GM12891 (cell line): ENCODE data around the gene NAT10.

Source experiments
- POLR2A ChIP-seq: IDR thresholded peaks from 2 replicates; pipeline ENCODE4 v1.6.1; 2011; ENCODE audit warnings: low read depth, low read length, control low read depth
- SPI1 ChIP-seq: IDR thresholded peaks from 2 replicates; pipeline ENCODE4 v1.6.1; 2011; ENCODE audit warnings: low read depth, low read length, control low read depth
- TAF1 ChIP-seq: IDR thresholded peaks from 2 replicates; pipeline ENCODE4 v1.6.1; 2011; ENCODE audit warnings: low read depth, low read length, control low read depth

DNA sequence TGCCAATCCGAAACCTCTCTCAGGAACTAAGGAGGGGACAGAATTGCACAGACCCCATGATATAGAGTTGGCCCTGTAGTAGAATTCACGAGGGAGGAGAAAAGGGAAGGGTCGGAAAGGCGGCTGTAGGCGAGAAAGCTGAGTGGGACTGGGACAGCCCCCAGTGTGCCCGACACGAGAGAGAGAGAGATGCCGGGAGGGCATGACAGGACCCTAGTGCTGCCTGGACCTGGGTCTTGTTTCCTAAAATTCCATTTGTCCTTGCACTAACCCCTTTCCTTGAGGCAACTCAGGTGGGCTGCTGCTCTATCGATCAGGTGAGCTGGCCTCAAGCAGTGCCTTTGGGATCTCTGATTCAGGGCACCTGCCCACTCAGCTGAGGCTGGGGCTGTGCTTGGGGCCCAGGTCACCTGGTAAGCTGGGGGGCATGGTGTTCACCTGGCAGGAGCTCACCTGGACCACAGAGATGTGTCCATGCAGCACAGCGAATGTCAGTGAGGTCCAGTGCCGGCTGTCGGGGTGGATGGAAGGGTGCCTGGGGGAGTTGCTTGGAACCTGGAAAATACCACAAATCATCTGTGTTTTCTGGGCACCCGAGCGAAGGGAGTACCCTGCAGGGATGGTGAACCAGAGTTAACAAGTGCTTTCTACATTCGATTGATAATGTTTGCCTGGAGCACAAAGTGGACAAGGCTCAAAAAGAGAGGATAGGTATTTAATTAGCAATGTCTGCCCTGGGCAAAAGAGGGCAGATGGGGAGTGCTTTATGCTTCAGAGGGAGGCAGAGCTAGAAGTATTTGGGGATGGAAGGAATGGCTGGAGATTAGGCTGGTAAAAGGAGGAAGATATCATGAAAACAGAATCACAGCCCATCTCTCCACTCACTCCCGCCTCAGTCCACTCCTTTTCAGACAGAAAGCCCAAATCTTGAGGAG lies 61.6 kb downstream of the NAT10 start:
- TF ChIP-seq POLR2A (no peak), TAF1 (no peak), SPI1 (no peak)
